Activated CD4-positive, alpha-beta T cell treated with anti-CD3 and anti-CD28 coated beads for 48 hours (primary cell): ENCODE data around the gene ZNF343.
"Not testable (repeated sequence)": the region's sequence is repeated elsewhere in the genome, so short reads cannot be mapped to it uniquely, and the experiment has no call there.

ENCODE experiments used
- DNase-seq: peaks from one replicate; pipeline ENCODE4 v3.0.0-alpha.2; 2020

Gene ZNF343

GRCh38 chr20:2521369-2522305 is 12.9 kb upstream of the ZNF343 start:
- DNase-seq = peak; percentile 70

- DNase-seq = no peak
Observed at GRCh38 chr20:2520617-2521016, 11.9 kb upstream of the ZNF343 start.

GRCh38 chr20:2519115-2519809 is 10.5 kb upstream of the ZNF343 start:
- DNase-seq = no peak

GRCh38 chr20:2518558-2518957 is 9.8 kb upstream of the ZNF343 start:
- DNase-seq = no peak

GRCh38 chr20:2518096-2518495 is 9.4 kb upstream of the ZNF343 start:
- DNase-seq = no peak

GRCh38 chr20:2516399-2516798 is 7.7 kb upstream of the ZNF343 start:
- no peak for DNase-seq

- DNase-seq = no peak
Observed at GRCh38 chr20:2515203-2515602, 6.5 kb upstream of the ZNF343 start.

GRCh38 chr20:2509794-2510193 is 1.1 kb upstream of the ZNF343 start:
- DNase-seq = no peak

- no peak for DNase-seq
Observed at GRCh38 chr20:2509468-2509781, 710 bp upstream of the ZNF343 start.

GRCh38 chr20:2507875-2508630 is 662 bp downstream of the ZNF343 start:
- DNase-seq = no peak

GRCh38 chr20:2507464-2507863 is 1.3 kb downstream of the ZNF343 start:
- no peak for DNase-seq

- DNase-seq = not testable (repeated sequence)
Observed at GRCh38 chr20:2506426-2506825, 2.3 kb downstream of the ZNF343 start.

- not testable (repeated sequence) for DNase-seq
Observed at GRCh38 chr20:2504803-2505202, 3.9 kb downstream of the ZNF343 start.

- DNase-seq = not testable (repeated sequence)
Observed at GRCh38 chr20:2502808-2503384, 5.8 kb downstream of the ZNF343 start.

GRCh38 chr20:2485661-2486060 is 23.1 kb downstream of the ZNF343 start:
- no peak for DNase-seq

- DNase-seq = no peak
Observed at GRCh38 chr20:2485080-2485479, 23.6 kb downstream of the ZNF343 start.

- DNase-seq = no peak
Observed at GRCh38 chr20:2483504-2483903, 25.2 kb downstream of the ZNF343 start.

GRCh38 chr20:2480381-2480780 is 28.3 kb downstream of the ZNF343 start:
- DNase-seq = no peak

- DNase-seq = no peak
Observed at GRCh38 chr20:2476742-2477615, 31.7 kb downstream of the ZNF343 start.

GRCh38 chr20:2475850-2476741 is 32.6 kb downstream of the ZNF343 start:
- no peak for DNase-seq

GRCh38 chr20:2473516-2473915 is 35.2 kb downstream of the ZNF343 start:
- no peak for DNase-seq
